ENCODE results near the gene C11orf86. TPM values are rescaled to one million over a fixed set of nuclear protein-coding genes. Genes with fewer than 3 reads are reported as not detected.

Gene C11orf86
- total and polyA plus RNA-seq, 4 experiments from 2014 or later, result not detected

- Histone ChIP-seq H3K36me3 (ENCODE audit: insufficient read depth, low read length) (no peaks in the 10 kb centered on the region), H3K9me3 (ENCODE audit: control insufficient read depth in 1 of 2, low read length in 2 of 2) (peaks cover 0 to 3% of the 10 kb centered on the region in 2 donors), H3K27ac (ENCODE audit: low read depth, low read length) (no peak overlapping the region), H3K4me3 (ENCODE audit: low read length in 2 of 2) (no peak overlapping the region), H3K4me1 (ENCODE audit: insufficient read depth, low read length) (no peaks in the 10 kb centered on the region), H3K27me3 (ENCODE audit: insufficient read depth, low read length) (no peaks in the 10 kb centered on the region)
- H3K9me3 Mint-ChIP-seq, result peaks cover 0 to 14% (median 6%) of the 10 kb centered on the region in 8 donors
- H3K27me3 Mint-ChIP-seq, result peaks cover 8 to 10% of the 10 kb centered on the region in 2 donors
- no peak overlapping the region for H3K4me3 Mint-ChIP-seq
- POLR2A ChIA-PET (ENCODE audit: partially characterized antibody), result no interaction called here
- H3K4me1 Mint-ChIP-seq, result no peaks in the 10 kb centered on the region
- H3K36me3 Mint-ChIP-seq, result peaks cover 0 to 3% of the 10 kb centered on the region in 2 donors
- intact Hi-C loops (cut with micrococcal nuclease), result loop anchor here (10.0 kb wide), 1 partner anchor 281 kb away; no protein-coding TSS in a partner anchor
- DNase-seq, result no peak
- no peak overlapping the region for H3K27ac Mint-ChIP-seq
- CTCF ChIA-PET (ENCODE audit: partially characterized antibody), result interaction anchor here (1.5 kb wide), 1 partner anchor 16 kb away, joined by 4 read pairs; no protein-coding TSS in a partner anchor
These were observed 412 bp downstream of the C11orf86 start for GRCh38 chr11:66975405-66976027.

- H3K27ac Mint-ChIP-seq, result no peak overlapping the region
- H3K9me3 Mint-ChIP-seq, result peaks cover 0 to 14% (median 4%) of the 10 kb centered on the region in 8 donors
- peaks cover 0 to 3% of the 10 kb centered on the region in 2 donors for H3K9me3 ChIP-seq (ENCODE audit: control insufficient read depth in 1 of 2, low read length in 2 of 2)
- H3K4me1 Mint-ChIP-seq, result no peaks in the 10 kb centered on the region
- intact Hi-C loops (cut with micrococcal nuclease), result loop anchor here (10.0 kb wide), 1 partner anchor 281 kb away; no protein-coding TSS in a partner anchor
- no peaks in the 10 kb centered on the region for H3K4me1 ChIP-seq (ENCODE audit: insufficient read depth, low read length)
- no peak overlapping the region for H3K27ac ChIP-seq (ENCODE audit: low read depth, low read length)
- H3K36me3 Mint-ChIP-seq, result peaks cover 0 to 3% of the 10 kb centered on the region in 2 donors
- peaks cover 6 to 7% of the 10 kb centered on the region in 2 donors for H3K27me3 Mint-ChIP-seq
- H3K4me3 Mint-ChIP-seq, result no peak overlapping the region
- peak in 1 of 5 donors; percentile 3 for DNase-seq
- H3K4me3 ChIP-seq (ENCODE audit: low read length in 2 of 2), result no peak overlapping the region
- no peaks in the 10 kb centered on the region for H3K36me3 ChIP-seq (ENCODE audit: insufficient read depth, low read length)
- ChIA-PET CTCF (ENCODE audit: partially characterized antibody) (interaction anchor here (1.5 kb wide), 1 partner anchor 16 kb away, joined by 4 read pairs; no protein-coding TSS in a partner anchor), POLR2A (ENCODE audit: partially characterized antibody) (no interaction called here)
- H3K27me3 ChIP-seq (ENCODE audit: insufficient read depth, low read length), result no peaks in the 10 kb centered on the region
These were observed 944 bp downstream of the C11orf86 start for GRCh38 chr11:66976028-66976467.

- peaks cover 0 to under 1% (median under 1%) of the 10 kb centered on the region in 4 donors for H3K4me1 Mint-ChIP-seq
- H3K4me3 Mint-ChIP-seq, result no peak overlapping the region
- CTCF ChIA-PET (ENCODE audit: partially characterized antibody), result no interaction called here
- H3K27ac Mint-ChIP-seq, result no peak overlapping the region
- H3K27me3 Mint-ChIP-seq, result peaks cover 6 to 7% of the 10 kb centered on the region in 2 donors
- H3K27ac ChIP-seq (ENCODE audit: low read depth, low read length), result no peak overlapping the region
- no peak for DNase-seq
- peaks cover 0 to 3% of the 10 kb centered on the region in 2 donors for H3K36me3 Mint-ChIP-seq
- no peaks in the 10 kb centered on the region for H3K36me3 ChIP-seq (ENCODE audit: insufficient read depth, low read length)
- H3K4me3 ChIP-seq (ENCODE audit: low read length in 2 of 2), result no peak overlapping the region
- H3K9me3 ChIP-seq (ENCODE audit: control insufficient read depth in 1 of 2, low read length in 2 of 2), result peaks cover 0 to 3% of the 10 kb centered on the region in 2 donors
- H3K27me3 ChIP-seq (ENCODE audit: insufficient read depth, low read length), result no peaks in the 10 kb centered on the region
- peaks cover 0 to 14% (median 4%) of the 10 kb centered on the region in 8 donors for H3K9me3 Mint-ChIP-seq
- POLR2A ChIA-PET (ENCODE audit: partially characterized antibody), result no interaction called here
- intact Hi-C loops (cut with micrococcal nuclease), result loop anchor here (10.0 kb wide), 1 partner anchor 282 kb away; no protein-coding TSS in a partner anchor
- H3K4me1 ChIP-seq (ENCODE audit: insufficient read depth, low read length), result peaks cover under 1% of the 10 kb centered on the region
These were observed 1.8 kb downstream of the C11orf86 start for GRCh38 chr11:66976925-66977324.

- Histone ChIP-seq H3K27me3 (ENCODE audit: insufficient read depth, low read length) (no peaks in the 10 kb centered on the region), H3K27ac (ENCODE audit: low read depth, low read length) (no peak overlapping the region), H3K36me3 (ENCODE audit: insufficient read depth, low read length) (no peaks in the 10 kb centered on the region), H3K9me3 (ENCODE audit: control insufficient read depth in 1 of 2, low read length in 2 of 2) (peaks cover 0 to 3% of the 10 kb centered on the region in 2 donors), H3K4me1 (ENCODE audit: insufficient read depth, low read length) (peaks cover 5% of the 10 kb centered on the region), H3K4me3 (ENCODE audit: low read length in 2 of 2) (no peak overlapping the region)
- Mint-ChIP-seq H3K27me3 (peaks cover 6 to 12% of the 10 kb centered on the region in 2 donors), H3K4me3 (no peak overlapping the region), H3K4me1 (peaks cover 0 to 7% (median 4%) of the 10 kb centered on the region in 4 donors), H3K36me3 (peaks cover 0 to 3% of the 10 kb centered on the region in 2 donors), H3K9me3 (peaks cover 0 to 14% (median 4%) of the 10 kb centered on the region in 8 donors), H3K27ac (no peak overlapping the region)
- intact Hi-C loops (cut with micrococcal nuclease), result loop anchor here (10.0 kb wide), 1 partner anchor 283 kb away; no protein-coding TSS in a partner anchor
- CTCF ChIA-PET (ENCODE audit: partially characterized antibody), result interaction anchor here (1.2 kb wide), 1 partner anchor 15 kb away, joined by 3 read pairs; no protein-coding TSS in a partner anchor
- no peak for DNase-seq
- POLR2A ChIA-PET (ENCODE audit: partially characterized antibody), result no interaction called here
These were observed 3.1 kb downstream of the C11orf86 start for GRCh38 chr11:66978229-66978628.

- CTCF ChIA-PET (ENCODE audit: partially characterized antibody), result no interaction called here
- H3K36me3 ChIP-seq (ENCODE audit: insufficient read depth, low read length), result no peaks in the 10 kb centered on the region
- Mint-ChIP-seq H3K27me3 (peaks cover 6 to 12% of the 10 kb centered on the region in 2 donors), H3K4me3 (no peak overlapping the region), H3K36me3 (peaks cover 0 to 3% of the 10 kb centered on the region in 2 donors), H3K27ac (no peak overlapping the region), H3K9me3 (peaks cover 0 to 14% (median 4%) of the 10 kb centered on the region in 8 donors), H3K4me1 (peaks cover 0 to 7% (median 4%) of the 10 kb centered on the region in 4 donors)
- H3K9me3 ChIP-seq (ENCODE audit: control insufficient read depth in 1 of 2, low read length in 2 of 2), result peaks cover 0 to 3% of the 10 kb centered on the region in 2 donors
- H3K4me1 ChIP-seq (ENCODE audit: insufficient read depth, low read length), result peaks cover 5% of the 10 kb centered on the region
- intact Hi-C loops (cut with micrococcal nuclease), result loop anchor here (10.0 kb wide), 1 partner anchor 284 kb away; no protein-coding TSS in a partner anchor
- no peak overlapping the region for H3K27ac ChIP-seq (ENCODE audit: low read depth, low read length)
- no peaks in the 10 kb centered on the region for H3K27me3 ChIP-seq (ENCODE audit: insufficient read depth, low read length)
- no peak overlapping the region for H3K4me3 ChIP-seq (ENCODE audit: low read length in 2 of 2)
- DNase-seq, result no peak
- POLR2A ChIA-PET (ENCODE audit: partially characterized antibody), result no interaction called here
These were observed 3.6 kb downstream of the C11orf86 start for GRCh38 chr11:66978717-66979116.

- POLR2A ChIA-PET (ENCODE audit: partially characterized antibody), result no interaction called here
- peaks cover 0 to 3% of the 10 kb centered on the region in 2 donors for H3K9me3 ChIP-seq (ENCODE audit: control insufficient read depth in 1 of 2, low read length in 2 of 2)
- CTCF ChIA-PET (ENCODE audit: partially characterized antibody), result no interaction called here
- H3K4me3 Mint-ChIP-seq, result no peak overlapping the region
- no peaks in the 10 kb centered on the region for H3K36me3 ChIP-seq (ENCODE audit: insufficient read depth, low read length)
- H3K27me3 Mint-ChIP-seq, result peaks cover 6 to 13% of the 10 kb centered on the region in 2 donors
- no peak overlapping the region for H3K27ac Mint-ChIP-seq
- no peak overlapping the region for H3K4me3 ChIP-seq (ENCODE audit: low read length in 2 of 2)
- peaks cover 5% of the 10 kb centered on the region for H3K4me1 ChIP-seq (ENCODE audit: insufficient read depth, low read length)
- H3K36me3 Mint-ChIP-seq, result peaks cover 0 to 3% of the 10 kb centered on the region in 2 donors
- no peaks in the 10 kb centered on the region for H3K27me3 ChIP-seq (ENCODE audit: insufficient read depth, low read length)
- H3K4me1 Mint-ChIP-seq, result peaks cover 0 to 7% (median 4%) of the 10 kb centered on the region in 4 donors
- intact Hi-C loops (cut with micrococcal nuclease), result loop anchor here (10.0 kb wide), 1 partner anchor 285 kb away; no protein-coding TSS in a partner anchor
- H3K9me3 Mint-ChIP-seq, result peaks cover 0 to 14% (median 4%) of the 10 kb centered on the region in 8 donors
- no peak overlapping the region for H3K27ac ChIP-seq (ENCODE audit: low read depth, low read length)
- DNase-seq, result no peak
These were observed 4.4 kb downstream of the C11orf86 start for GRCh38 chr11:66979336-66979980.
